ENCODE results near the gene MAFB. TPM values are rescaled to one million over a fixed set of nuclear protein-coding genes. Genes with fewer than 3 reads are reported as not detected.

MAFB gene
- total and polyA plus RNA-seq, 7 donors: 5.4 to 43.3 (median 18.6) TPM

DNA sequence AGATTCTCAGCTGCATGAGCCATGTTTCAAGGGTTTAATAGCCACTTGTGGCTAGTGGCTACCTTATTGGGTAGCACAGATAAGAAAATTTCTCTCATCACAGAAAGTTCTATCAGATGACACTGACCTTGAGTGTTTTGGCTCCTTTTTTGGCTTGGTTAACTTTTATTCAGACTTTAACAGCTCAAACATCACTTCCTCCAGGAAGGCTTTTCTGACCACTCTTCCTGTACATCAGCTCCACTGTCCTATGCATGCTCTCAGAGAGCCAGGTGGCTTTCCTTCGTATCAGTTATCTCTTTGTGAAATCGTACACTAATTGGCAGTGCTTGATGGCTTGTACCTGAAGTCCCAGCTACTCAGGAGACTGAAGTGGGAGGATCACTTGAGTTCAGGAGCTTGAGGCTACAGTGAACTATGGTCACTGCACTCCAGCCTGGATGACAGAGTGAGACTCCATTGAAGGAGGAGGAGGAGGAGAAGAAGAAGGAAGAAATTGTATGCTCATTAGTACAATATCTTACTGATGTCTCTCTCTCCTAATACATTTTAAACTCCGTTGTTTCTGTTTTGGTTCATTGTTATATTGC lies 10.7 kb downstream of the MAFB start:
- Histone ChIP-seq H3K9me3 (no peaks in the 10 kb centered on the region), H3K4me1 (peaks cover 0 to 9% (median 9%) of the 10 kb centered on the region in 4 donors), H3K27ac (no peak overlapping the region), H3K36me3 (no peaks in the 10 kb centered on the region), H3K4me3 (no peak overlapping the region), H3K27me3 (peaks cover 0 to 36% (median 0%) of the 10 kb centered on the region in 3 donors)
- no peak for TF ChIP-seq POLR2AphosphoS5 (IDR thresholded peaks at IDR 0.05)
- TF ChIP-seq EP300 (IDR thresholded peaks at IDR 0.05): no peak
- no peak for TF ChIP-seq POLR2A (IDR thresholded peaks at IDR 0.05)
- TF ChIP-seq, protein P1, sequence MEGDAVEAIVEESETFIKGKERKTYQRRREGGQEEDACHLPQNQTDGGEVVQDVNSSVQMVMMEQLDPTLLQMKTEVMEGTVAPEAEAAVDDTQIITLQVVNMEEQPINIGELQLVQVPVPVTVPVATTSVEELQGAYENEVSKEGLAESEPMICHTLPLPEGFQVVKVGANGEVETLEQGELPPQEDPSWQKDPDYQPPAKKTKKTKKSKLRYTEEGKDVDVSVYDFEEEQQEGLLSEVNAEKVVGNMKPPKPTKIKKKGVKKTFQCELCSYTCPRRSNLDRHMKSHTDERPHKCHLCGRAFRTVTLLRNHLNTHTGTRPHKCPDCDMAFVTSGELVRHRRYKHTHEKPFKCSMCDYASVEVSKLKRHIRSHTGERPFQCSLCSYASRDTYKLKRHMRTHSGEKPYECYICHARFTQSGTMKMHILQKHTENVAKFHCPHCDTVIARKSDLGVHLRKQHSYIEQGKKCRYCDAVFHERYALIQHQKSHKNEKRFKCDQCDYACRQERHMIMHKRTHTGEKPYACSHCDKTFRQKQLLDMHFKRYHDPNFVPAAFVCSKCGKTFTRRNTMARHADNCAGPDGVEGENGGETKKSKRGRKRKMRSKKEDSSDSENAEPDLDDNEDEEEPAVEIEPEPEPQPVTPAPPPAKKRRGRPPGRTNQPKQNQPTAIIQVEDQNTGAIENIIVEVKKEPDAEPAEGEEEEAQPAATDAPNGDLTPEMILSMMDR (IDR thresholded peaks at IDR 0.05): no peak
- no peak for DNase-seq
- intact Hi-C loops (cut with DNase I): no loop called here
- 49 to 66% methylated on average over 3 of the region's 3 CpGs for WGBS, 2 donors

DNA sequence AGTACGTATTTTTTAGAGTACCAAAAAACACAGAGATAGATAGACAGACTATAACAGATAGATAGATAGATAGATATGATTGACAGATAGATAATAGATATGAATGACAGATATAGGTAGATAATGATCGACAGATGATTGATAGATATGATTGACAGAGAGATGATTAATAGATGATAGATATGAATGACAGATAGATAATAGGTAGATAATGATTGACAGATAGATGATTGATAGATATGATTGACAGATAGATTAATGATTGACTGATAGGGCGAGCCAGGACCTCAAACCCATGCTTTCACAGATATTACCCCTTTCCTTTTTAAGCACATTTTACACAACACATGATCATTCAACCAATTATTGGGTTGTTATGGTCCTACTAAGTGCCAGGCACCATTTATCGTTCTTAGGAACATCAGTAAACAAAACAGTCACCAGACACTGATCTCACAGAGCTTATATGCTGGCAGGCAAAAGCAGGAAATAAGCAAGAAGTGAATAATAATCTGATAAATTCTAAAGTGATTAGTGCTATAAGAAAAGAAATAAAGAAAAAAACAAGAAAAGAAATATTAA lies 11.6 kb downstream of the MAFB start:
- WGBS, 2 donors: 58 to 77% methylated on average over 4 of the region's 4 CpGs
- intact Hi-C loops (cut with DNase I): no loop called here
- TF ChIP-seq POLR2A (IDR thresholded peaks at IDR 0.05) (no peak), POLR2AphosphoS5 (IDR thresholded peaks at IDR 0.05) (no peak), EP300 (IDR thresholded peaks at IDR 0.05) (no peak)
- TF ChIP-seq, protein P1 (IDR thresholded peaks at IDR 0.05): no peak
- H3K36me3 ChIP-seq: no peaks in the 10 kb centered on the region
- H3K9me3 ChIP-seq: no peaks in the 10 kb centered on the region
- peaks cover 0 to 26% (median 0%) of the 10 kb centered on the region in 3 donors for H3K27me3 ChIP-seq
- no peak overlapping the region for H3K4me3 ChIP-seq
- no peak for DNase-seq
- H3K27ac ChIP-seq: no peak overlapping the region
- H3K4me1 ChIP-seq: no peaks in the 10 kb centered on the region

DNA sequence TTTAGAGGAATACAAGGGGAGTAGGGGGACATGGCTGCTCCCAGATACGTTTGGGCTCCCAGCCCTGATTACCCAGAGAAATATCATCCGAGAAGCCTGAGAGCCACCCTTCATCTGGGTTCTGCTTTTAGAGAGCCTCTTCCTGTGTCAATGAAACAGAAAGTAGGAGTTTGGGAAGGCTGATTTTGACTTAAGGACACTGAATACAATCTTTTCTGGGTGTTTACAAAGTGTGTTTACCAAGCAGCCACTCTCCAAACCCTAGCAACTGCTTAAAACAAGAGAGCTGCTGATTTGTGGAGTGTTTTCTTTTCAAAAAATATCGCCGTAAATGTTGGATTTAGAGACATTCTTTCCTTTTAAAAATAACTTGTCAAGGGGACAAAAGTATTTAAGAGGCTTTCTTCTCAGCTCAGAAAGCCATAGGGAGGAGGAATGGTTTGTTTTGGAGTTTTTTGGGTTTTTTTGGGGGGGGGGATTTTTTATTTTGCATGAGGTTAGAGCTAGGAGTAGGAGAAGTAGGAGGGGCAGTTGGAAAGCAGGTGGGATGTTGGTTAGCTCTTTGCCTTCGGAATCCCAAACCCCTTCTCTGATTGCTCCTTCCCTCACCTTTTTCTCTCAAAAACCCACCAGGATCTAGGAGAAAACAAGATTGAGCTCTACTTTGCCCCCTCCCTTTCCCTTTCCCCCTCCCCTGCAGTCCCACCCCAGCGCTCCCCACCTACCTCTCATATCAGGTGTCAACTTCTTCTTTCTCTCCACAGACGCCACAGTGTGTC lies 12.4 kb downstream of the MAFB start:
- no peak overlapping the region for H3K4me3 ChIP-seq
- H3K36me3 ChIP-seq: no peaks in the 10 kb centered on the region
- 41 to 45% methylated on average over 7 of the region's 7 CpGs for WGBS, 2 donors
- no peaks in the 10 kb centered on the region for H3K4me1 ChIP-seq
- H3K27me3 ChIP-seq: peaks cover 0 to 19% (median 0%) of the 10 kb centered on the region in 3 donors
- H3K27ac ChIP-seq: no peak overlapping the region
- TF ChIP-seq, protein P1 (IDR thresholded peaks at IDR 0.05): no peak
- intact Hi-C loops (cut with DNase I): no loop called here
- DNase-seq: no peak
- no peaks in the 10 kb centered on the region for H3K9me3 ChIP-seq

DNA sequence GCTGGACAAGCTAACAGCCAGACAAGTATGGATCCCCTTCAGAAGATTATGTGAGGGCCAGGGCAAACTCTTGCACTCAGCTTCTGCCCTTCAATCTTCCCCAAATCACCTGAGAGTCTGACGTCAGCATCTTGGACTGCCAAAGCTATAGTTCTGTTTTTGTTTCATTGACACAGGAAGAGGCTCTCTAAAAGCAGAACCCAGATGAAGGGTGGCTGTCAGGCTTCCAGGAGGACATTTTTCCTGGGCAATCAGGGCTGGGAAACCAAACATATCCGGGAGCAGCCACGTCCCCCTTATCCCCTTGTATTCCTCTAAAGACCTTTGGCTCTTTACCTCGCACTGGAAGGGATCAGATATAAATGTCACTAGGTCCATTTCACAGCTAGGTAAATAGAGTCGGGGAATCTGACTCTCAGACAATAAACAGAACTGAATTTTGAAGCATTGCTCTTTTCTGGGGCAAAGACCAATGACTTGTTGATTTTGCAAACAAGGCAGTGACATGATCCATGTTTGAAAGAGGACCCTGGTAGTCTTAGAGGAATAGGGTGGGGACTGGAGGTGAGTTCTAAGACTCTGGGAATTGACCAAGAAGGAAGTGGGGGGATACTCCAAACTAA lies 13.3 kb downstream of the MAFB start:
- Histone ChIP-seq H3K4me3 (no peak overlapping the region), H3K27me3 (peaks cover 0 to 16% (median 0%) of the 10 kb centered on the region in 3 donors), H3K27ac (no peak overlapping the region), H3K36me3 (no peaks in the 10 kb centered on the region), H3K9me3 (no peaks in the 10 kb centered on the region), H3K4me1 (no peaks in the 10 kb centered on the region)
- 31 to 54% methylated on average over 5 of the region's 5 CpGs for whole genome bisulfite sequencing, 2 donors
- no peak for DNase-seq
- TF ChIP-seq, protein P1 (IDR thresholded peaks at IDR 0.05): no peak
- no peak for TF ChIP-seq POLR2AphosphoS5 (IDR thresholded peaks at IDR 0.05)
- TF ChIP-seq POLR2A (IDR thresholded peaks at IDR 0.05): no peak
- TF ChIP-seq EP300 (IDR thresholded peaks at IDR 0.05): no peak
- intact Hi-C loops (cut with DNase I): no loop called here
